ENCODE measurements around the gene PLXNB2.

DNA sequence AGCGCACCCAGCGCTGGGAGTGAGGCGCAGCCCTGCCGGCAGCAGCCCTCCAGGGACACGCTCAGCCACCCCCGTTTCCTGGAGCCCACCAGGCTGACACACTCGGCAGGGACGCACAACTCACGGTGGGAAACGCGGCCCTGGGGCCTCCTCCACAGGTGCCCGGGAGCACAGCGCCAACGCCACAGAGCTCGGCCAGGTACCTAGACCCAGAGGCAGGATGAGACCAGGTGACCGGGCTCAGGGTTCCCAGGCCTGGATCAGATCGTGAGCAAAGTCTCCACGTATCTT lies 80.6 kb downstream of the PLXNB2 start:
- TF ChIP-seq, protein P1, sequence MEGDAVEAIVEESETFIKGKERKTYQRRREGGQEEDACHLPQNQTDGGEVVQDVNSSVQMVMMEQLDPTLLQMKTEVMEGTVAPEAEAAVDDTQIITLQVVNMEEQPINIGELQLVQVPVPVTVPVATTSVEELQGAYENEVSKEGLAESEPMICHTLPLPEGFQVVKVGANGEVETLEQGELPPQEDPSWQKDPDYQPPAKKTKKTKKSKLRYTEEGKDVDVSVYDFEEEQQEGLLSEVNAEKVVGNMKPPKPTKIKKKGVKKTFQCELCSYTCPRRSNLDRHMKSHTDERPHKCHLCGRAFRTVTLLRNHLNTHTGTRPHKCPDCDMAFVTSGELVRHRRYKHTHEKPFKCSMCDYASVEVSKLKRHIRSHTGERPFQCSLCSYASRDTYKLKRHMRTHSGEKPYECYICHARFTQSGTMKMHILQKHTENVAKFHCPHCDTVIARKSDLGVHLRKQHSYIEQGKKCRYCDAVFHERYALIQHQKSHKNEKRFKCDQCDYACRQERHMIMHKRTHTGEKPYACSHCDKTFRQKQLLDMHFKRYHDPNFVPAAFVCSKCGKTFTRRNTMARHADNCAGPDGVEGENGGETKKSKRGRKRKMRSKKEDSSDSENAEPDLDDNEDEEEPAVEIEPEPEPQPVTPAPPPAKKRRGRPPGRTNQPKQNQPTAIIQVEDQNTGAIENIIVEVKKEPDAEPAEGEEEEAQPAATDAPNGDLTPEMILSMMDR (IDR thresholded peaks at IDR 0.05), result no peak
- TF ChIP-seq POLR2AphosphoS5 (IDR thresholded peaks at IDR 0.05; ENCODE audit: low read depth, low read length), result no peak
- TF ChIP-seq, protein P2, sequence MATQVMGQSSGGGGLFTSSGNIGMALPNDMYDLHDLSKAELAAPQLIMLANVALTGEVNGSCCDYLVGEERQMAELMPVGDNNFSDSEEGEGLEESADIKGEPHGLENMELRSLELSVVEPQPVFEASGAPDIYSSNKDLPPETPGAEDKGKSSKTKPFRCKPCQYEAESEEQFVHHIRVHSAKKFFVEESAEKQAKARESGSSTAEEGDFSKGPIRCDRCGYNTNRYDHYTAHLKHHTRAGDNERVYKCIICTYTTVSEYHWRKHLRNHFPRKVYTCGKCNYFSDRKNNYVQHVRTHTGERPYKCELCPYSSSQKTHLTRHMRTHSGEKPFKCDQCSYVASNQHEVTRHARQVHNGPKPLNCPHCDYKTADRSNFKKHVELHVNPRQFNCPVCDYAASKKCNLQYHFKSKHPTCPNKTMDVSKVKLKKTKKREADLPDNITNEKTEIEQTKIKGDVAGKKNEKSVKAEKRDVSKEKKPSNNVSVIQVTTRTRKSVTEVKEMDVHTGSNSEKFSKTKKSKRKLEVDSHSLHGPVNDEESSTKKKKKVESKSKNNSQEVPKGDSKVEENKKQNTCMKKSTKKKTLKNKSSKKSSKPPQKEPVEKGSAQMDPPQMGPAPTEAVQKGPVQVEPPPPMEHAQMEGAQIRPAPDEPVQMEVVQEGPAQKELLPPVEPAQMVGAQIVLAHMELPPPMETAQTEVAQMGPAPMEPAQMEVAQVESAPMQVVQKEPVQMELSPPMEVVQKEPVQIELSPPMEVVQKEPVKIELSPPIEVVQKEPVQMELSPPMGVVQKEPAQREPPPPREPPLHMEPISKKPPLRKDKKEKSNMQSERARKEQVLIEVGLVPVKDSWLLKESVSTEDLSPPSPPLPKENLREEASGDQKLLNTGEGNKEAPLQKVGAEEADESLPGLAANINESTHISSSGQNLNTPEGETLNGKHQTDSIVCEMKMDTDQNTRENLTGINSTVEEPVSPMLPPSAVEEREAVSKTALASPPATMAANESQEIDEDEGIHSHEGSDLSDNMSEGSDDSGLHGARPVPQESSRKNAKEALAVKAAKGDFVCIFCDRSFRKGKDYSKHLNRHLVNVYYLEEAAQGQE (IDR thresholded peaks at IDR 0.05; ENCODE audit: insufficient read depth in 1 of 2, low read depth in 2 of 2, low read length in 1 of 2), result no peak
- TF ChIP-seq SIN3A (IDR thresholded peaks at IDR 0.05; ENCODE audit: borderline replicate concordance, insufficient read depth, low read depth, low read length), result no peak

All from Panc1 (cell line).